Measurements from ENCODE around the gene SLC7A8. TPM values are rescaled to one million over a fixed set of nuclear protein-coding genes. Genes with fewer than 3 reads are reported as not detected.

SLC7A8 gene
- total RNA-seq, 1 donor from 2014 or later: 56.5 TPM

DNA sequence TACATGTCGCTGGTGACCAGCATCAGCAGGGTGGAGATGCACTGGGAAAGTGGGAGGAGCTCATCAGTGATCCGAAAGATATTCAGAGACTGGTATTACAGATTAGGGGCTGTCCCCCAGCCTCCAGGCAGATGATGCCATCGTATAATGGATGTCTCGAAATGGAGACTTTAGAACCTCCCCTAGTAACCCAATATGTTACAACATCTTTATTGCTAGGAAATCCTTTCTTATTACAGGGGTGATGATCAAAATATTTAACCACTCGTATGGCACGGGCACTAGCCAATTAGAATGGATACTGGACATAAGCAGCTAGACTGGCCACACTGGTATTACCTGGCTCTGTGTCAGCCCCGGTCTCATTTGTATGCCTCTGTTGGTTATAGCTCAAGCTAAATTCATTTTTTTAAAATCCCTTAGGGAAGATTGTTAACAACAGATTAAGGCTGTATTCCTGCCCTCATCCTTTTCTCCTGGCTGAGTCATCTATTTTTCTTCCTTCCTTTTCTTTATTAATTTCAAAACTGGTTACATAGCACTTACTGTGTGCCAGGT, 53.6 kb downstream of the SLC7A8 start:
- H3K4me3 ChIP-seq: no peak overlapping the region
- DNase-seq (ENCODE audit: low spot score): no peak
- no peak overlapping the region for H3K9ac ChIP-seq
- no peak overlapping the region for H3K27ac ChIP-seq
- no peak overlapping the region for H2AFZ ChIP-seq (replicated peaks)
- H3K4me3 Mint-ChIP-seq: no peak overlapping the region
- H3K4me2 ChIP-seq: no peak overlapping the region
- no peaks in the 10 kb centered on the region for H4K20me1 ChIP-seq (ENCODE audit: low read depth)
- peaks cover 4% of the 10 kb centered on the region for H3F3A ChIP-seq (ENCODE audit: low read depth)
- H3K36me3 Mint-ChIP-seq: peaks cover 26% of the 10 kb centered on the region
- H3K27me3 Mint-ChIP-seq (ENCODE audit: insufficient read depth, low read depth): no peaks in the 10 kb centered on the region
- no peaks in the 10 kb centered on the region for H3K4me1 ChIP-seq
- peaks cover 9% of the 10 kb centered on the region for H3K4me1 Mint-ChIP-seq
- no peaks in the 10 kb centered on the region for H3K27me3 ChIP-seq
- no peak overlapping the region for H3K27ac Mint-ChIP-seq
- H3K79me2 ChIP-seq (ENCODE audit: low read depth): no peaks in the 10 kb centered on the region
- TF ChIP-seq CTCF (IDR thresholded peaks at IDR 0.05) (no peak), EZH2 (IDR thresholded peaks at IDR 0.05) (no peak)
- peaks cover 2% of the 10 kb centered on the region for H3K9me3 Mint-ChIP-seq
- H3K36me3 ChIP-seq: no peaks in the 10 kb centered on the region
- H3K9me3 ChIP-seq (ENCODE audit: low read depth): no peaks in the 10 kb centered on the region

- Mint-ChIP-seq H3K27me3 (ENCODE audit: insufficient read depth, low read depth) (no peaks in the 10 kb centered on the region), H3K9me3 (peaks cover 2% of the 10 kb centered on the region), H3K4me3 (no peak overlapping the region), H3K36me3 (peaks cover 26% of the 10 kb centered on the region), H3K4me1 (peaks cover 11% of the 10 kb centered on the region), H3K27ac (no peak overlapping the region)
- Histone ChIP-seq H3K79me2 (ENCODE audit: low read depth) (no peaks in the 10 kb centered on the region), H3K9me3 (ENCODE audit: low read depth) (no peaks in the 10 kb centered on the region), H3K36me3 (no peaks in the 10 kb centered on the region), H4K20me1 (ENCODE audit: low read depth) (no peaks in the 10 kb centered on the region), H3F3A (ENCODE audit: low read depth) (peaks cover 7% of the 10 kb centered on the region), H3K27ac (no peak overlapping the region), H3K4me1 (no peaks in the 10 kb centered on the region), H3K27me3 (no peaks in the 10 kb centered on the region), H3K4me3 (no peak overlapping the region), H3K9ac (no peak overlapping the region), H2AFZ (replicated peaks) (no peak overlapping the region), H3K4me2 (no peak overlapping the region)
- TF ChIP-seq EZH2phosphoT487 (IDR thresholded peaks at IDR 0.05) (no peak), CTCF (IDR thresholded peaks at IDR 0.05) (no peak), EZH2 (IDR thresholded peaks at IDR 0.05) (no peak)
- no peak for DNase-seq (ENCODE audit: low spot score)
Measured at GRCh38 chr14:23128969-23129758, 54.3 kb downstream of the SLC7A8 start.

GRCh38 chr14:23127861-23128260, 55.6 kb downstream of the SLC7A8 start:
- no peaks in the 10 kb centered on the region for H3K9me3 ChIP-seq (ENCODE audit: low read depth)

More at GRCh38 chr14:23127861-23128260, 55.6 kb downstream of the SLC7A8 start:
- Histone ChIP-seq H3F3A (ENCODE audit: low read depth) (peaks cover 11% of the 10 kb centered on the region), H3K4me3 (no peak overlapping the region), H4K20me1 (ENCODE audit: low read depth) (no peaks in the 10 kb centered on the region), H3K79me2 (ENCODE audit: low read depth) (no peaks in the 10 kb centered on the region), H3K36me3 (no peaks in the 10 kb centered on the region), H3K4me2 (no peak overlapping the region), H3K27ac (no peak overlapping the region), H3K9ac (no peak overlapping the region), H3K27me3 (no peaks in the 10 kb centered on the region), H3K4me1 (peaks cover 6% of the 10 kb centered on the region), H2AFZ (replicated peaks) (no peak overlapping the region)
- H3K27ac Mint-ChIP-seq: no peak overlapping the region
- no peak overlapping the region for H3K4me3 Mint-ChIP-seq
- TF ChIP-seq EZH2phosphoT487 (IDR thresholded peaks at IDR 0.05) (no peak), EZH2 (IDR thresholded peaks at IDR 0.05) (no peak), CTCF (IDR thresholded peaks at IDR 0.05) (no peak)
- no peaks in the 10 kb centered on the region for H3K27me3 Mint-ChIP-seq (ENCODE audit: insufficient read depth, low read depth)
- peaks cover 26% of the 10 kb centered on the region for H3K36me3 Mint-ChIP-seq
- no peak for DNase-seq (ENCODE audit: low spot score)
- H3K4me1 Mint-ChIP-seq: peaks cover 18% of the 10 kb centered on the region
- peaks cover 2% of the 10 kb centered on the region for H3K9me3 Mint-ChIP-seq

All from neural progenitor cell (in vitro differentiated cells).